KBM-7 (cell line): ENCODE data around the gene PASD1.
"Not testable (repeated sequence)": the region's sequence is repeated elsewhere in the genome, so short reads cannot be mapped to it uniquely, and the experiment has no call there.

ENCODE experiments used
- DNase-seq: peaks from one replicate; pipeline ENCODE4 v3.0.0-alpha.2; 2015
- in situ Hi-C: fragments of 300-500 bp; cut with MboI; formaldehyde crosslinking; loops from 2 replicates; pipeline ENCODE4 v1.14.3; 2020; ENCODE audit warnings: low sequenced_read_pairs, low pct_unique_long_range_greater_than_20kb, mixed read lengths

The PASD1 gene

GRCh38 chrX:151563449-151563848, at the start of gene PASD1:
PASD1 (plus strand) TSS chrX:151563675; CDS start chrX:151601554, 37,879 bp downstream.
- in situ Hi-C loops = no loop called here
- no peak for DNase-seq

- in situ Hi-C loops = no loop called here
- no peak for DNase-seq
Measured at GRCh38 chrX:151515237-151515636, 48.2 kb upstream of the PASD1 start.

DNA sequence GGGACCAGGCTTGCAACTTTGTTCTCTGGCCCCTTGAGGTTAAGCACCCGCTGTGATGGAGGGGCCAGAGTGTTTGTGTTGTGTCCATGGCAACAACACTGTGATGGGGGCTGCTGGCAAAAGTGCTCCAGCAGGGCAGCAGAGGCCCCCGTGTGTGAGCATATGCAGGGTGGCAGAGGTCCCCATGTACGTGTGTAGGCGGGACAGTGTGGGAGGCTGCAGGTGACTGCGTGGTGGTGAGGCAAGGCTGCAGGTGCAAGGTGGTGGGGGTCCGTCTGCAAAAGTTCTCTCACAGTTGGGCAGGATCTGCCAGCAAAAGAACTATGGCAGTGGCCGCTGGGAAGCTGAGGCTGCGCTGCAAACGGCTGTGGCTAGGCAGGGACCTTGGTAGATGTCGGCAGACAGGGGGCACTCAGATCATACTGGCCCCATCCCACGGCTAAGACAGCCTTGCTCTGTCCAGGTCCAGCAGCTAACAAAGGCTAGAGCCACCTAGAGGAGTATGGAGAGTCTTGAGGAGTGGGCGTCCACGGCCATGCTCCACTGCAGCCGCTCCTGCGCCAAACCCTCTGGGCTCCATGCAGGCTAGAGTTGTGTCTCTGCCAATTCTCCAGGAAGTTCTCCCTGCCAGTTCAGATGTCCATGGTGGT, 46.8 kb upstream of the PASD1 start:
- in situ Hi-C loops = no loop called here
- no peak for DNase-seq

- in situ Hi-C loops = no loop called here
Measured at GRCh38 chrX:151517421-151517820, 46.1 kb upstream of the PASD1 start.

GRCh38 chrX:151523351-151523750, 40.1 kb upstream of the PASD1 start:
- DNase-seq = no peak
- in situ Hi-C loops = no loop called here

More at GRCh38 chrX:151517421-151517820, 46.1 kb upstream of the PASD1 start:
- no peak for DNase-seq

DNA sequence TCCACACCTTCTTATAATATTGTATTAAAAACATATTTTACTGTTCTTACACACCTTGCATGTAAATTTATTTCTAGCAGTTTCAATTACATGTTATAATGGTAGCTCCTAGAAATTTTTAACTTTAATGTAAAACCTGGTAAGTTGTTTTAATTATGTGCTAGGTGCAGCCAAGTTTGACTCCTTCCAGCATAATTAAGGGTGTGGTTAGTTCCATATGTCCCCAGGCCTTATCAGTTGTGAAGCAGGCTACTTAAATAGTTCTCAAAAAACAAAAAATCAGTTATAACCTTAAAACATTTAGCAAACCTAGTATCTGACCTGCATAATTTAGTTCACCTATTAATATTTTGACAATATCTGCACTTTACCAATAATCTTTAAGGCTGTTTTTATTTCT, 26.9 kb upstream of the PASD1 start:
- no peak for DNase-seq

DNA sequence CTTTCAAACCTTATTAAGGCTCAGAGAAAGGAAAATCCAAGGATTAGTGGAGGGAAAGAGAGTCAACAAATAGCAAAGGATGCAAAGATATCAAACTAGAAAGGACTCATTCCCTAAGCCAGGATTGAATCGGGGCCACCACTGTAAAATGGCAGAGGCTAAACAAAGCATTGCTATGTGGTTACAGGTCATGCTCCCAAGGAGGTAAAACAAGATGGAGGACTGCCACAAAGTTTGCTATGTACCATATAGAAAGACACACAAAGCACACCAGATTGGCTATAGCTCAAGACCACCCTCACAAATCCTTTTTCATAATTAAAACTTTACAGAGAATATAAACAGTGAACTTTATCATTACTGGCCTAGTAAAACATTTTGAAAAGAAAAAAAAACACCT, 25.9 kb upstream of the PASD1 start:
- in situ Hi-C loops = no loop called here
- no peak for DNase-seq

More for the DNA sequence above, 26.9 kb upstream of the PASD1 start:
- in situ Hi-C loops = no loop called here

GRCh38 chrX:151538190-151539122, 25.0 kb upstream of the PASD1 start:
- in situ Hi-C loops = no loop called here
- DNase-seq = no peak

DNA sequence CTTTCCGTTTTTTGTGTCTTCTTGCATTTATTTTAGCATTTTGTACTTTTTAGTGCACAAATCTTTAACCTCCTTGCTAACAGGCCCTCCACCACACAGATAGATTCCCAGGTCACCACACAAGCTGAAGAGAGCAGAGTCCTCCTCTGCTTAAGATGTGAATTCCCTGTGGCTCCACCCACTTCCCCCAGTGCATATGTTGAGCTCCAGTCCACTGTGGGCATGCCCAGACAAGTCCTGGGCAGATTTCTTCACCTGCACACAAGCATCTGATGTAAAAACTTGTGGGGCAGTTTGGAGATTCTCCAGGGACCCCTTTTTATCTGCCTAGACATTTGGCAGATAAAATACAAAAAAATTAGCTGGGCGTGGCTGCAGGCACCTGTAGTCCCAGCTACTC, 19.8 kb upstream of the PASD1 start:
- in situ Hi-C loops = no loop called here
- DNase-seq = peak; percentile 28

- DNase-seq, in situ Hi-C loops: not testable (repeated sequence)
Measured at GRCh38 chrX:151546226-151546625, 17.2 kb upstream of the PASD1 start.

DNA sequence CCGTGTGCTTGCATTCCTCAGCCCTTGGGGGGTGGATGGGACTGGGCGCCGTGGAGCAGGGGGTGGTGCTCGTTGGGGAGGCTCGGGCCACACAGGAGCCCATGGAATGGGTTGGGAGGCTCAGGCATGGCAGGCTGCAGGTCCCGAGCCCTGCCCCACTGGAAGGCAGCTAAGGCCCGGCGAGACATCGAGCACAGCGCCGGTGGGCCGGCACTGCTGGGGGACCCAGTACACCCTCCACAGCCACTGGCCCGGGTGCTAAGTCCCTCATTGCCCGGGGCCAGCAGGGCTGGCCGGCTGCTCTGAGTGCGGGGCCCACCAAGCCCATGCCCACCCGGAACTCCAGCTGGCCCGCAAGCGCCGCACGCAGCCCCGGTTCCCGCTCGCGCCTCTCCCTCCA, 12.3 kb upstream of the PASD1 start:
- DNase-seq, in situ Hi-C loops: not testable (repeated sequence)

- DNase-seq = no peak
- in situ Hi-C loops = no loop called here
Measured at GRCh38 chrX:151552743-151553142, 10.7 kb upstream of the PASD1 start.

DNA sequence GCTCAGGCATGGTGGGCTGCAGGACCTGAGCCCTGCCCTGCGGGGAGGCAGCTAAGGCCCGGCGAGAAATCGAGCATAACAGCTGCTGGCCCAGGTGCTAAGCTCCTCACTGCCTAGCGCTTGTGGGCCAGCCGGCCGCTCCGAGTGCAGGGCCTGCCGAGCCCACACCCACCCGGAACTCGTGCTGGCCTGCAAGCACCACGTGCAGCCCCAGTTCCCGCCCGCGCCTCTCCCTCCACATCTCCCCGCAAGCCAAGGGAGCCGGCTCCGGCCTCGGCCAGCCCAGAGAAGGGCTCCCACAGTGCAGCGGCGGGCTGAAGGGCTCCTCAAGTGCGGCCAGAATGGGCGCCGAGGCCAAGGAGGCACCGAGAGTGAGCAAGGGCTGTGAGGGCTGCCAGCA, 8.2 kb upstream of the PASD1 start:
- in situ Hi-C loops, DNase-seq: not testable (repeated sequence)

DNA sequence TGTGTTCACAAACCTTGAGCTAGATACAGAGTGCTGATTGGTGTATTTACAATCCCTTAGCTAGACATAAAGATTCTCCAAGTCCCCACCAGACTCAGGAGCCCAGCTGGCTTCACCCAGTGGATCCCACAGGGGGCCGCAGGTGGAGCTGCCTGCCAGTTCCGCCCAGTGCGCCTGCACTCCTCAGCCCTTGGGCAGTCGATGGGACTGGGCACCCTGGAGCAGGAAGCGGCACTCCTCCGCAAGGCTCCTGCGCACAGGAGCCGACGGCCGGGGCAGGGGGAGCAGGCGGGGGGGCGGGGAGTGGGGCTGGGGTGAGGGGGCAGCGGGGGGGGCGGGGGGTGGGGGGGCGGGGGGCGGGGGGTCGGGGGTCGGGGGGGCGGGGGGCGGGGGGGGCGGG, 990 bp upstream of the PASD1 start:
- in situ Hi-C loops, DNase-seq: not testable (repeated sequence)

DNA sequence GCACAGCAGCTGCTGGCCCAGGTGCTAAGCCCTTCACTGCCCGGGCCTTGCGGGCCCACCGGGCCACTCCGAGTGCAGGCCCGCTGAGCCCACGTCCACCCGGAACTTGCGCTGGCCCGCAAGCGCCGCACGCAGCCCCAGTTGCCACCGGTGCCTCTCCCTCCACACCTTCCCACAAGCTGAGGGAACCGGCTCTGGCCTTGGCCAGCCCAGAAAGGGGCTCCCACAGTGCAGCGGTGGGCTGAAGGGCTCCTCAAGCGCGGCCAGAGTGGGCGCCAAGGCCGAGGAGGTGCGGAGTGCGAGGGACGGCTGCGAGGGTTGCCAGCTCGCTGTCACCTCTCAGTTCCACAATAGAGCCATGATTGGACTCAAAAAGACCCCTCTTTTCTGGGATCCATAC, 472 bp upstream of the PASD1 start:
- in situ Hi-C loops, DNase-seq: not testable (repeated sequence)

DNA sequence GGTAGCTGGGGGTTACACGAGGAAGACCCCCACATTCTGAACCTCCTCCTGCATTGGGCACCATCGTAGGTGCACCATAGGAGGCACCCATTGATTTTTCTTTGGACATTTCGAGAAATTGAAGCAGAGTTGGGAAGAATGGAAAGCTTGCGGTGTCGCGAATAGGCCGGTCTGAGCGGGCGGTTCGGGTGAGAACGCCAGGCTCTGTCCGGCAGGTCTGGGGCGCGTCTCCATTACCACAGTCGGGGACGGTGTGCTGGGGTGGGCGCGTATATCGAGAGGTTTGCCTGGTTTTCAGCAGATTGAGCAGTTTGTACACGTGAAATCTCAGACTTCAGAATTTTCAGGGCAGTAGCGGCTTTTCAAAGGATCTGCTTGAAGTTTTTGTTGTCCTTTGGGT, 560 bp downstream of the PASD1 start:
- in situ Hi-C loops = no loop called here
- no peak for DNase-seq

DNA sequence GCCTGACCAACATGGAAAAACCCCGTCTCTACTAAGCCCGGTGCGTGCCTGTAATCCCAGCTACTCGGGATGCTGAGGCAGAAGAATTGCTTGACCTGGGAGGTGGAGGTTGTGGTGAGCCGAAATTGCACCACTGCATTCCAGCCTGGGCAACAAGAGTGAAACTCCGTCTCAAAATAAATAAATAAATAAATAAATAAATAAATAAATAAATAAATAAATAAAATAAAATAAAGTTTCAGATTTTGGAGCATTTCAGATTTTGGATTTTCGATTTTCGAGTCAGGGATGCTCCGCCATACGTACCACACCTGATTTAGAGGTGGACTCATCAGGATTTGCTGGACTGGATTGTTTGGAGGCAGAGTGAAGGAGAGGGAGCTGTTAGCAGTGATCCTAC, 3.4 kb downstream of the PASD1 start:
- DNase-seq, in situ Hi-C loops: not testable (repeated sequence)

DNA sequence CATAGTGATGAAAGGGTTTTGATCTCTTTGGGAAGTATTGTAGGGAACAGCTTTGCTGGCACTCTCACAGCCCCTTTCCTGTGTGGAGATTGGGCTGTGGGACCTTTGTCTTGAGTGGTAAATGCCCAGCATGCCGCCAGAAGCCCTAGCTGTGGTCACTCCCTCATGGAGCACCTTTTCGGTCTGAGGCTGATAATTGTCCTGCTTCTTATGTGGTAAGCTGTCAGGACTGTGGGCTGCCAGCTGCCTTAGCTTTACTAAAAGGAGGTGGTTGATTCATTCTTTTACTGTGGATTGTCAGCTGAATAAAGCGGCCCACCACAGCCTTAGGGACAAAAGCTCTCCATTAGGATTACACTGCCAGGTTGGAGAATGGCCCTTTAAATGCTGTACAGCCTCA, 7.1 kb downstream of the PASD1 start:
- DNase-seq = no peak
- in situ Hi-C loops = no loop called here

- in situ Hi-C loops = not testable (repeated sequence)
Measured at GRCh38 chrX:151593384-151593783, 29.9 kb downstream of the PASD1 start.

DNA sequence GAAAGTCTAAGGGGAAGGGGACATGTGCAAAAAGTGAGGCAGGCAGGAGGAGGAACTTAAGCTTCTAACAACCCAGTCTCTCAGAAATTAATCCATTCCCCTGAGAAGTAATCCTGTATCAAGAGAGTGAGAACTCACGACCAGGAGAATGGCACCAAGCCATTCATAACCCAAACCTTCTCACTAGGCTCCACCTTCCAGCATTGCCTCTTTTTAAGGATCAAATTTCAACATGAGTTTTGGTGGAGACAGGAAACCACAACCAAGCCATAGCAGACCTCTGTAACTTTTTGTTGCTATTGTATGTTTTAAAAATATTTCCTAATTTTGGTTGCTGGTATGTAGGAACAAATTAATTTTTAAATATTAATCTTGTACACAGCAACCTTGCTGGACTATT, 32.8 kb downstream of the PASD1 start:
- peak; percentile 20 for DNase-seq
- in situ Hi-C loops = no loop called here

More at GRCh38 chrX:151593384-151593783, 29.9 kb downstream of the PASD1 start:
- not testable (repeated sequence) for DNase-seq
